Effector CD4-positive, alpha-beta T cell (primary cell): ENCODE measurements around the gene GNAI3.

Experiments used
- DNase-seq: peaks from one replicate; pipeline ENCODE4 v3.0.0-alpha.2; 2020

GNAI3 gene

GRCh38 chr1:109598655-109599054, 50.2 kb downstream of the GNAI3 start:
- no peak for DNase-seq

- DNase-seq = no peak
These were observed 54.8 kb downstream of the GNAI3 start for GRCh38 chr1:109603229-109603628.

DNA sequence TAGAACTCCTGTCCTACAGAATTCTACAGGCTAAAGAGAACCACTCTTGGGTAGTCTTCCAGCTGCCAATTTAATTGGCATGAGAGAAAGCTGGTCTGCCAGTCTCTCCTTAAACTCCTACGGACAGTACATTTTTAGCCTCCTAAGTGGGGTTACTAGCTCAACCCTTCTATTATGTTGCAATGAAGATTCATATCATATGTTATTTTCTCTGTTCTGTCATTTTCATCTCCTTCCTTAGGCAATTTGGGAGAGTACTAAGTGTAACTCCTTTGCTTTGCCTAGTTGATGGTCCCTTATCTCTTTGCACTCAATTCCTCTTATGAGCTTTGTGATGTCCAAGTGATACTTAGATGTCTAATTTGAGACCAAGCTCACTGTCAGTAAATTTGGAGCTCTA, 57.0 kb downstream of the GNAI3 start:
- no peak for DNase-seq

GRCh38 chr1:109609881-109610280, 61.5 kb downstream of the GNAI3 start:
- no peak for DNase-seq

DNA sequence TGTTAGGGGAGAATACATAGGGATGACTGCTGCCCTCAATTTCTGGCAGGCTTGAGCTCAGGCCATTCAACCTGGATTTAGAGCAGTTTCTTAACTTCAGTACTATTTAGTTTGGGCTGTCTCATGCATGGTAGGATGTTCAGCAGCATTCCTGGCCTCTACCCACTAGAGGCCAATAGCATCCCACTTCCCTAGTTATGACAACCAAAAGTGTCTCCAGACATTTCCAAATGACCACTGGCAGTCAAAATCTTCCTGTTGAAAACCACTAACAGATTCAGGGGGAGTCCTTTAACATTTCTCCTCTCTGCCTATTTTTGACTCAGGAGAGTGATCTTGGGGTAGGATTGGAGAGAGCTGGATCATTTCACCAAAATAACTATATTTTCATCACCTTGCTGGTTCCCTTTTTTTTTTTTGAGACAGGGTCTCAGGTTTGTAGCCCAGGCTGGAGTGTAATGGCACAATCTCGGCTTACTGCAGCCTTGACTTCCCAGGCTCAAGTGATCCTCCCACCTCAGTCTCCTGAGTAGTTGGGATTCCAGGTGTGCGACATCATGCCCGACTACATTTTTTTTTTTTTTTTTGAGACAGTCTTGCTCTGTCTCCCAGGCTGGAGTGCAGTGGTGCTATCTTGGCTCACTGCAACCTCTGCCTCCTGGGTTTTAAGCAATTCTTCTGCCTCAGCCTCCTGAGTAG, 62.3 kb downstream of the GNAI3 start:
- DNase-seq = no peak

DNA sequence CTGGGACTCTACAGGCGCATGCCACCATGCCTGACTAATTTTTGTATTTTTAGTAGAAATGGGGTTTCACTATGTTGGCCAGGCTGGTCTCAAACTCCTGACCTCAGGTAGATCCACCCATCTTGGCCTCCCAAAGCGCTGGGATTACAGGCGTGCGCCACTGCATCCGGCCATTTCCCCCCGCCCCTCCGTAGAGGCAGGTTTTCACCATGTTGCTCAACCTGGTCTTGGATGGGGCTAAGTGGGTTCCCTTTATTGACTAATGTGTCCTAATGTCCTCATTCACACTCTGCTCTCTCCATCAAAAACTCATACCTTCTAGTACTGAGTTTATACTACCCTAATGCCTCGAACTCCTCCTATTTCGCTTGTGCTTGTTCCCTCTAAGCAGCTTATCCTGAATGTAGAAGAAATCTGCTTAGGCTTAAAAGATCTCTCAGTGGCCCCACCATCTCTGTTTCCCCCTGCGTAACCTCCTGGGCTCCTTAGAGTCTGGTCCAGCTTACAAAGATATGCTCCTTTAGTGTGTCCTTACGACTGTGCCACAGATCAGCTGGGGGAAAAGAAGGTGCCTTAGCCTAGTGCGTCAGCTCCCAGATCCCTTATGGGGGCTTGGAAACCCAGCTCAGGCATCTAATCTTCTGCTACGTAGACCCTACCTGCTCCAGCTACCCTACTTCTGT, 63.0 kb downstream of the GNAI3 start:
- no peak for DNase-seq

- DNase-seq = no peak
These were observed 65.1 kb downstream of the GNAI3 start for GRCh38 chr1:109613361-109614147.

DNA sequence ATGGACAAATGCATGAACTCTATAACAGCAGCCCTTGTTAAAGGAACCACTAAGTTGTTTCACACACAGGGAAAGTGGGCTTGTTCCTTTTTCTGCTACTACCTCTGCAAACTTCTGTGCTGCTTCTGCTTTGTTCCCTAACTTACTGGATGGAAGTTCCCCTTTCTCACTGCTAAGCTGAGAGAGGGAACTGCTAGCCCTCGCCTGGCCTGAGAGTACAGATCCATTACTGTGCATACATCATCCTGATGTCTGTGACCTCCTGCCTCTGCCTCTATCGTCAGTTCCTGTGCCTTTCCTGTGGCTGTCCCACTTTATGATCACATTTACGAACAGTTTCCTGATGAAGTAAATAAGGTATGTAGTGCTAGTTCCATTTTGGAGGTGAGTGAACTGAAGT, 67.5 kb downstream of the GNAI3 start:
- DNase-seq = no peak

GRCh38 chr1:109616391-109616790, 68.0 kb downstream of the GNAI3 start:
- no peak for DNase-seq

- DNase-seq = no peak
These were observed 68.9 kb downstream of the GNAI3 start for GRCh38 chr1:109617291-109617801.

DNA sequence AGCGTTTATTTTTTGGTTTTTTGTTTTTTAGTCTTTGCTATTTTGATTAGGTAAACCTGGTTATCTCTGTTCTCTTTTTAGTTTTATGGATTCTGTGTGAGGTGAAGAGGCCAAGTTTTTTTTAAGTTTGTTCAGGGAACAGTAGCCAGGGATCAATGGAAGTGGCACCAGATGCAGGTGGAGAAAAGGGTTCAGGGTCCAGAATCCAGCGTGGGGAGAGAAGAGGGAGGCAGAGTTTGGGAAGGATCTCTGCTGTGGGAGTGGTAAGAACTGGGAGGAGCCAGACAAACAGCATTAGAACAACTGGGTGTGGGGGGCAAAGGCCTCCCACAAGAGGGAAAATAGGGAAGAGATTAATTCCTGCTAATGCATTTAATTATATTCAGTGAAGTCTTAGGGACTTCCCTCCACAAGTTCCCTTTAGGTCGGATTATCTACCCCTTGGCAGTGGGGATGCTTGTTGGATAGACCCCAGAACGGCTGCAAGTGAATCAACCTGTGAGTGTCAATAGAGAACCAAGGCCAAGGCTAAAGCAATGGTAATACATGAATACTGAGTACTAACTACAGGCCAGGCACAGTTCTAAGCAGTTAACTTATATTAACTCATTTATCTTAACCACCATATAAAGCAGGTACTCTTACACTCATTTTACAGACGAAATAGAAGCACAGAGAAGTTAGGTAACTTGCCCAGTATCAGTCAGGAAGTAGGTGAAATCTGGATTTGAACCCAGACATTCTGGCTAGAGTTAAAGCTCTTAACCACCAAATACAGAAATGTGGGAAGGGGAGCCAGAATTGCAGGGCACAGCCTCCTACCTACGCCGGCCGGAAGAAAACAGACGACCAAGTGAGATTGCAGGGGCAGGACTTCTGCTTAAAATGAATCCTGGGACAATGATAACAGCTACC, 70.5 kb downstream of the GNAI3 start:
- DNase-seq = no peak

DNA sequence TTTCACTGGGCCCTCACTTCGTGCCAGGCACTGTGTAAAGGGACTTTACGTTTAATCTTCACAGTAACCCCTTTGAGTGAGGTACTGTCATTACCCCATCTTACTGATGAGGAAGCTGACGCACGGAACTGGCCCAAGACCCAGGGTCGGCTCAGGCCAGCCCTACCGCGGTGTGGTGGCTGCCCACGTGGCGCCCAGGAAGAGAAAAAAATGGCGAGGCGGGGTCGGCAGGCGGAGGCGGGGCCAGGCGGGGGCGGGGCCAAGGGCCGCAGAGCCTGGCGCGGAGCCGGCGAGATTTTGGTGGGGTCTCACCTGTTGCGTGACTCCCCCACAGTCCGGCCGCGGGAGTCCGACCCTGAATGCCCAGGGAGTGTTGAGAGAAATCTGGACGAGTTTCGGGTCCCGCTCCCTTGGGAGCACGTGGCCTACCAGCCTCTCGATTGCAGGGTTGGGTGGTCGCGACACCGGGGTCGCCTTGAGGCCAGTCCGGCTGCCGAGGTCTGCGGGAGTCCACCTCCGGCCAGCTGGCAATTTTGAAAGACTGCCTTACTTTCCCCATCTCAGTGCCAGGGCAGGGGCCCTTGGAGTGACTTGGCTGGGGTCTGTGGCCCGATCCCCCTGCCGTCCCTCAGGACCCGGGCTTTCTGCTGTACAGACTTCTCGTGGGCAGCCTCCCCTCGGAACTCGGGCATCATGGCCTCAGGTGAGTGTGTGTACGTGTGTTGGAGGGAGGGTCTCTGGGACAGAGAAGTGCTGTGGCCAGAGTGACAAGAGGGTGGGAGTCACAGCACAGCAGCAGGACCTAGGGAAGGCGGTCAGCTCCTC, 71.4 kb downstream of the GNAI3 start, which contains the start of the genes AMPD2 and GNAT2:
Gene AMPD2 (plus strand): TSS at position 262 of the 825 bp plus-strand sequence. CDS start 1,339 bp downstream, outside the sequence.
Gene GNAT2 (minus strand): TSS at position 41 of the 825 bp plus-strand sequence. CDS start 6,746 bp downstream, outside the sequence.
- peak; percentile 62 for DNase-seq

DNA sequence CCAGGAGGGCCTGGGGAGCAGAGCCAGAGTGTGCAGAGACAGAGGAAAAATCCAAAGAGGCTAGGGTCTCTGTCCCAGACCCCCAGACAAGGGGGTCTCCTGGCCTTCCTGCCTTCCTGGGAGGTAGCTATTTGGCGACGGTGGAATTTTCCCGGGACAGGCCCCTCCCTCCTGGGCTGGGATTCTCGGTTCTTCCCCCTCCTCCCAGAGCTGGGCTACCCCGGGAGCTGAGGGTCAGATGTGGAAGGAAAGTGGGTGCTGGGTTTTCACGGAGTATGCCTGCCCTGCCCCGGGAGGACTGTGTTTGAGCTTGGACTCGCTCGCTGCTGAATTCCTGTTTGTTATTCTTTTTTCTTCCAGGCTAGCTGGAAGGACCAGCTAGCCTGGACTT, 72.0 kb downstream of the GNAI3 start:
- DNase-seq = no peak

DNA sequence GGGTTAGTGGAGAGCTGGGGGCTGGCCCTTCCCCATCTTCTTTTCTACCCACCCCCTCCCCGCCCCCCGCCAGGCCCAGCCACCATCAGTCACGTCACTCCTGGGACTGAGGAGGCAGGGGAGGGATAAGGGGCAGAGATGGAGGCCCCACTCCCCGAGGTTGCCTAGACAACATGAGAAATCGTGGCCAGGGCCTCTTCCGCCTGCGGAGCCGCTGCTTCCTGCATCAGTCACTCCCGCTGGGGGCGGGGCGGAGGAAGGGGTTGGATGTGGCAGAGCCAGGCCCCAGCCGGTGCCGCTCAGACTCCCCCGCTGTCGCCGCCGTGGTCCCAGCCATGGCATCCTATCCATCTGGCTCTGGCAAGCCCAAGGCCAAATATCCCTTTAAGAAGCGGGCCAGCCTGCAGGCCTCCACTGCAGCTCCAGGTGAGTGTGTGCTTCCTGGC, 72.4 kb downstream of the GNAI3 start:
- DNase-seq = peak; percentile 98

DNA sequence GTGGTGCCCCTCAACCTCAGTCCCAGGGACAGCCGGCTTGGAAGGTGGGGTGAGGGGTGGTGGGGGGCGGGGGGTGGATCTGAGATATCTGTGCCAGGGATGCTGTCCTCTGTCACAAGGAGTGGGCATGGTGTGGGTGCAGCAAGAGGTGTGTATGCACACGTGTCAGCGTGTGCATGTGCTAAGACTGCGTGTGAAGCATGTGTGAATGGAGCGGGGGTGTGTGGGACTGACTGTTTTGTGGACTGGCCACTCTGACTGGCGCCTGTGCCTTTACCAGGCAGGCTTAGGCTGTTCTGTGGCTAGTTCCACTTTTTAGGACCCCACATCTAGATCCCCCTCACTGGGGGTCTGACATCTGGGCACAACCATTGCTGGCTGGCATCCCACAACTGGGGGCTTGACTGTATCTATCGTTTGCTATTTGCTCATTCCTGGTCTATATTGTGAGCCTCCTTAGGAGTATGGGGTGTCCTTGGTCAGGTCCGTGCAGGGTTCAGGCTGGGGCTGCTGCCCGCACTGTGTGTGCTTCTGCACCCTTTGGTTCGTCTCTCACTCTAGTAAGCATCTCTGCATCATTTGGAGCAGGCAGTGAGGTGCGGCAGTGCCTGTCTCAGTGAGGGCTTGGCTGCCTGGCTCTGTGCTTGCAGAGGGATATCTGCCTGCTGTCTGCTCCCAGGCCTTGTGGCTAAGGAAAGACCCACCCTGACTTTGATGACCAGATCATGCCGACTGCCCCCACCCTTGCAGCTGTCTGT, 73.1 kb downstream of the GNAI3 start:
- no peak for DNase-seq

DNA sequence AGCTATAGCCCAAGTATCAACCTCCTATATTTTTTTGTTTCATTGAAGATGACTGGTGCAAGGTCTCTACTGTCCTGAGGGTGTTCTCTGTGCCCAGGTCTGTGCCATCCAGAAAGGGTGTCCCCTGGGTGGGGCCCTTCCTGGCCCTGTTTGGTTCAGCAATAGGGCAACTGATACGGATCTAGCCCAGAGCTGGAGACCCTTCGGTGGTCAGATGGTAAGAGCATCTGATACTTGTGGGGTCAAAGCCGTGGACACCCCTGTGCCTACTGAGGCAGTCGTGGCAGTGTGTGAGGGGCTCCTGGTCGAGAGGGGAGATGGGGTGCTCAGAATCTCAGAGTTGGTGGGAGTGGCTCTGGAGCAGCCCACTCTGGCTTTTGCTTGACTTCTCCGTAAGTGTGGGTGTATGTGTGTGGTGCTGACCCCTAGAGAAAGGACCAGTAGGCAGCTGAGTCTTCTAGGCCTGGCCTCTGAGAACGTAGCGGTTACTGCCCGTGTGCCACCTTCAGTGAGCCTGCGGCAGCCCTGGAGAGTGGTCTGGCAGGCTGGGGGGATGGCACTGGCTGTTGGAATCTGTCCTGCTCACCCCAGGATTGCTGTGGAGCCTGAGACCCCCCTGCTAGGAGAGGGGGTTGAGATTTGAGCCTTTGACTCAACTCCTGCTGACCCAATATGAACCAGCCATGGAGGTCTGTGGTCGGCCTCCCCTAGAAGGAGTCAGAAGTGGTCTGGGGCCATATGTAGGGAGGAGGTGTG, 73.9 kb downstream of the GNAI3 start:
- DNase-seq = no peak

- DNase-seq = no peak
These were observed 74.5 kb downstream of the GNAI3 start for GRCh38 chr1:109622895-109623294.

GRCh38 chr1:109623601-109624161, 75.3 kb downstream of the GNAI3 start:
- no peak for DNase-seq
